Sigmoid colon (tissue), 4 donors: ENCODE measurements around the gene ARCN1.

Source experiments
- EP300 ChIP-seq, 4 donors: sonication (generic); formaldehyde crosslinking; IDR thresholded peaks; one replicate each; pipeline ENCODE4 v1.6.1; 2017; ENCODE audit warnings: antibody characterized with exemption in 4 of 4
- POLR2AphosphoS5 ChIP-seq, 4 donors: sonication (generic); formaldehyde crosslinking; IDR thresholded peaks; one replicate each; pipeline ENCODE4 v1.6.1; 2017; ENCODE audit warnings: antibody characterized with exemption in 4 of 4

- TF ChIP-seq POLR2AphosphoS5 (IDR thresholded peaks at IDR 0.05) = no peak
- no peak for TF ChIP-seq EP300 (IDR thresholded peaks at IDR 0.05)
Observed at GRCh38 chr11:118535261-118535660, 36.9 kb upstream of the ARCN1 start.
